AG04450 (cell line): ENCODE results near the gene CAMK2G. TPM values are rescaled to one million over a fixed set of nuclear protein-coding genes. Genes with fewer than 3 reads are reported as not detected.

Experiments used
- CTCF ChIA-PET: fragments of 300-600, 350-600 bp; formaldehyde crosslinking; extraction: SDS; loops from one replicate; lab custom pipeline; 2022; ENCODE audit warnings: antibody characterized with exemption, inconsistent platforms; lab: Charles Lee
- POLR2A ChIA-PET: fragments of 350-600 bp; formaldehyde crosslinking; extraction: SDS; loops from one replicate; lab custom pipeline; 2021; ENCODE audit warnings: antibody characterized with exemption, inconsistent platforms; lab: Yijun Ruan, JAX
- DNase-seq: peaks from one replicate; pipeline ENCODE4 v3.0.0-alpha.2; 2011; ENCODE audit warnings: low read depth, low spot score
- H3K27ac ChIP-seq: one replicate; pipeline ENCODE4 v1.5.1; 2012; ENCODE audit warnings: low read depth, low read length, control low read depth
- H3K27me3 ChIP-seq: one replicate; pipeline ENCODE4 v1.6.0; 2012; ENCODE audit warnings: low read length; ENCODE audit not compliant: control insufficient read depth, insufficient read depth
- H3K4me3 ChIP-seq: 2 replicates; pipeline ENCODE4 v1.5.1; 2011; ENCODE audit warnings: mild to moderate bottlenecking, low read depth, low read length, control low read depth
- H3K9me3 ChIP-seq: 2 replicates; pipeline ENCODE4 v1.5.1; 2012; ENCODE audit warnings: low read length; ENCODE audit not compliant: control insufficient read depth, insufficient read depth
- polyA plus RNA-seq: library from polyadenylated mRNA; depleted of rRNA; stranded (reverse); fragments of >200 nt; gene quantifications from 2 replicates; pipeline ENCODE4 v1.2.3, GENCODE V29; 2011
- TF ChIP-seq, protein P1 (sequence below): IDR thresholded peaks from 2 replicates; pipeline ENCODE4 v1.5.1; 2011; ENCODE audit warnings: low read depth, low read length, control low read depth, inconsistent platforms

CAMK2G gene
- polyA plus RNA-seq, 1 experiment: 22.3 TPM

DNA sequence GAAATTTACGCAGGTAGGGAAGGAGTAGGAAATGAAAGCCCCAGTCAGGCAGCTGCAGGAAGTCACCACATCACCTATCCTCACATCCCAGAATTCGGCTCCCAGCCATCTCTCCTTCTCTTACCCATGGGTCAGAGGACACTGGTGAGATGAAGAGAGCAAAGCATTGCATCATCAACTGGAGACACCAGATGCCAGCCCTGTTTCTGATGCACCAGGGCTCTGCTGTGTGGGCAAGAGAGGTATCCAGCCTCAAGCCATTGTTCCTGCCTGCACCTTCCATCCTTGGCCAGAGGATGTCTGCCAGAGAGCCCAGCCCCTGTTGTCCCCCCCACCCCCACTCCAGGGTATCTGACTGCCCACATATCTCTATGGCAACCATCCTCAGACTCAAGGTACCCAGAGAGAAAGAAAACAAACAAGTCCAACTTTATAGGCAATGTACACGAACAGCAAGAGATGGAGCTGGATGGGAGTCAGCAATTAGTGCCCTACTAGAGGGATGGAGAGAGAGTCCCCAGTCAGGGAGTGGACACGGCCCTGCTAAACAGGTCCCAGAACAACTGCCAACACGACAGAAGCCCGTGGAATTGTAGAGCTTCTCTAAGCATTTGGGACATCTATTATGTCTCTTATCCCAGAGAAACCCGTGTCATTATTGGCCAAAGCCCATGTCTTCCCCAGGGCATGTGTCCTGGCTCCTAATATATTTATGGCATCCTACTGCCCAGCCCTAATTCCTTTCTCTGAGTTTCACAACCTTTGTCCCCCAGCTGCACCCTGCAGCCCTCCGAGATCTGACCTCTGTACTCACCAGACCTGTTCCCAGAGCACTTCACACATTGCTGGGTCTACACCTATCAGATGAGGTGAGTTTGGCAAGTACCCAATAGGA lies 2.8 kb downstream of the CAMK2G start:
- ChIA-PET POLR2A (interaction anchor here (0.7 to 1.1 kb wide), 2 partner anchors 8 to 10 kb away, joined by 3 to 4 read pairs; no protein-coding TSS in a partner anchor), CTCF (interaction anchor here (1.0 to 1.3 kb wide), 2 partner anchors 19 to 22 kb away, joined by 3 to 6 read pairs; no protein-coding TSS in a partner anchor)
- Histone ChIP-seq H3K9me3 (no peaks in the 10 kb centered on the region), H3K27me3 (no peaks in the 10 kb centered on the region), H3K27ac (no peak overlapping the region), H3K4me3 (no peak overlapping the region)
- TF ChIP-seq, protein P1, sequence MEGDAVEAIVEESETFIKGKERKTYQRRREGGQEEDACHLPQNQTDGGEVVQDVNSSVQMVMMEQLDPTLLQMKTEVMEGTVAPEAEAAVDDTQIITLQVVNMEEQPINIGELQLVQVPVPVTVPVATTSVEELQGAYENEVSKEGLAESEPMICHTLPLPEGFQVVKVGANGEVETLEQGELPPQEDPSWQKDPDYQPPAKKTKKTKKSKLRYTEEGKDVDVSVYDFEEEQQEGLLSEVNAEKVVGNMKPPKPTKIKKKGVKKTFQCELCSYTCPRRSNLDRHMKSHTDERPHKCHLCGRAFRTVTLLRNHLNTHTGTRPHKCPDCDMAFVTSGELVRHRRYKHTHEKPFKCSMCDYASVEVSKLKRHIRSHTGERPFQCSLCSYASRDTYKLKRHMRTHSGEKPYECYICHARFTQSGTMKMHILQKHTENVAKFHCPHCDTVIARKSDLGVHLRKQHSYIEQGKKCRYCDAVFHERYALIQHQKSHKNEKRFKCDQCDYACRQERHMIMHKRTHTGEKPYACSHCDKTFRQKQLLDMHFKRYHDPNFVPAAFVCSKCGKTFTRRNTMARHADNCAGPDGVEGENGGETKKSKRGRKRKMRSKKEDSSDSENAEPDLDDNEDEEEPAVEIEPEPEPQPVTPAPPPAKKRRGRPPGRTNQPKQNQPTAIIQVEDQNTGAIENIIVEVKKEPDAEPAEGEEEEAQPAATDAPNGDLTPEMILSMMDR: no peak
- DNase-seq: no peak

DNA sequence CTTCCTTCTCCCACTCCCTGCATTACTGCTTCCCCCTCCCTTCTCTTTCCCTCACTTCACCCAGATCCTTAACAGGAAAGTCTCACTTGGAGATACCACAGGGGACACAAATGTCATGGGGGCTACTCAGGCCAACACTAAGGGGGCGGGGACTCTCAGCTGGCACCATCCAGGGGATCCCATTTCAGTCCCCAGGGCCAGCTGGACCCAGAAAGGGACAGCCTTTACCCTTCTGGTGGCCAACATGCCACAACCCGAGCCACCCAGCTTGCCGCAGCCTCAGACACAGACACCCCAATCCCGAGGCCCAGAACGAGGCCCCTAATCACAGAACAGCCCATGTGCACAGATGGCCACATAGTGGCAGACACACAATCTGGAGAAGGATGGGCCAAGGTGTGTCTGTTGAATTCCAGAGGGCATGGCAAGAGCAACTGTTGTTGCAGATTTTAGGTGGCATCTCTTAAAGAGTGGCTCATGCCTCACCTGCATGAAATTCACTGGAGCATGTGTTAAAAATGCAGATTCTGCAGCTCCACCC lies 5.6 kb downstream of the CAMK2G start:
- H3K27me3 ChIP-seq: no peaks in the 10 kb centered on the region
- H3K4me3 ChIP-seq: no peak overlapping the region
- no peaks in the 10 kb centered on the region for H3K9me3 ChIP-seq
- no peak for DNase-seq
- ChIA-PET CTCF (interaction anchor here (0.6 to 1.9 kb wide), 3 partner anchors 10 to 72 kb away, joined by 4 to 9 read pairs (median 8); no protein-coding TSS in a partner anchor), POLR2A (no interaction called here)
- H3K27ac ChIP-seq: no peak overlapping the region
- TF ChIP-seq, protein P1: no peak

DNA sequence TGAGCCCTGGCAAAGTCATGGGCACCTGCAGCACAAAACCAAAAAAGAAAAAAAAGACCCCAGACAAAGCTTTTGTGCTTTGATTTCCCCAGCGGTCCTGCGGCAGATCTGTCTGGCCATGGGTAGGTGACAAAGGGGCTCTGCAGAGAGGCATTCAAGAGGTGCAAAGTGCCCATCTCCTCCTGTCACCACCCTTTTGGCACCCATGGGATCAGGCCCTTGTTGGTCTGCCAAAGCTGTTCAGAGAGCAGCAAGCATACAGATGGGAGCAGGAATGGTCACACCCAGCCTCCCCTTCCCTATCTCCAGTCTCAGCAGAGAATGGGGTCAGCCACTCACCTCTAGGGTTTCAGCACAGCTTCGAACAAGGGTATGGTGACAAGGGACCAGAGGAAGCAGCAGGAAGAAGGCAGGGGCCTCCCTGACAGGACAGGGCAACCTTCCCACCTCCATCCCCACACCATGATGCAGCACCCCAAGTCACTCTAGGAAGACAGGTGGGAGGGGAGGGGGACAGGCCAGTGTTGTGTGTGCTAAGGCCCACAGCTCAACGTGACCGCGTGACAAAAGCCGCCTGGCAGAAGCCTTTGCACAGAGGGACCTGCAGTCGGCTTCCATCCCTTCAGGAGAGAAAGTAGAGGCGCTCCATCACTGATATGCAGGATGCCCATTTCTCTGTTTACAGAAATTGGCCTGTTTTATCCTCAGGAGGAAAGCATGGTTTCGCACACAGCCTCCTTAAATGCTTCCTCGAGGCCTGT lies 6.3 kb downstream of the CAMK2G start:
- TF ChIP-seq, protein P1: no peak
- DNase-seq: no peak
- POLR2A ChIA-PET: no interaction called here
- H3K4me3 ChIP-seq: no peak overlapping the region
- CTCF ChIA-PET: interaction anchor here (0.8 kb wide), 1 partner anchor 16 kb away, joined by 3 read pairs; no protein-coding TSS in a partner anchor
- H3K9me3 ChIP-seq: no peaks in the 10 kb centered on the region
- H3K27ac ChIP-seq: no peak overlapping the region
- no peaks in the 10 kb centered on the region for H3K27me3 ChIP-seq

GRCh38 chr10:73867126-73867807 lies 7.1 kb downstream of the CAMK2G start:
- no peak overlapping the region for H3K27ac ChIP-seq
- TF ChIP-seq, protein P1: no peak

More at GRCh38 chr10:73867126-73867807, 7.1 kb downstream of the CAMK2G start:
- ChIA-PET CTCF (interaction anchor here (0.6 to 0.8 kb wide), 2 partner anchors 15 to 73 kb away, joined by 3 to 6 read pairs; no protein-coding TSS in a partner anchor), POLR2A (no interaction called here)
- H3K27me3 ChIP-seq: no peaks in the 10 kb centered on the region
- no peaks in the 10 kb centered on the region for H3K9me3 ChIP-seq
- no peak for DNase-seq
- H3K4me3 ChIP-seq: no peak overlapping the region
